SK-N-SH treated with all-trans-retinoic acid at 6 μM for 48 hours (cell line): ENCODE measurements around the gene POLR3A.

Experiments used
- ATAC-seq: fragments of 200-7000 bp; cut with Tn5 transposase; 3 replicates; pipeline ENCODE4 v1.9.1; 2020; ENCODE audit warnings: mild to moderate bottlenecking, moderate library complexity
- ARNTL ChIP-seq: fragments of 450-650 bp; formaldehyde crosslinking; IDR thresholded peaks from 2 replicates; pipeline ENCODE4 v1.5.0; 2020; ENCODE audit warnings: low read depth, mild to moderate bottlenecking, moderate library complexity, borderline replicate concordance
- BACH2 ChIP-seq: fragments of 250-450 bp; sonication (Bioruptor Pico); IDR thresholded peaks from 2 replicates; pipeline ENCODE4 v1.9.0; 2021; ENCODE audit warnings: mild to moderate bottlenecking, borderline replicate concordance
- CREB5 ChIP-seq: fragments of 250-450 bp; sonication (Bioruptor Pico); IDR thresholded peaks from 2 replicates; pipeline ENCODE4 v1.5.1; 2020; ENCODE audit warnings: low read depth, mild to moderate bottlenecking, moderate library complexity
- CSDC2 ChIP-seq: fragments of 250-450 bp; sonication (Bioruptor Pico); IDR thresholded peaks from 2 replicates; pipeline ENCODE4 v1.5.0; 2020; ENCODE audit warnings: mild to moderate bottlenecking, moderate library complexity
- CSRNP3 ChIP-seq: fragments of 250-450 bp; sonication (Bioruptor Pico); IDR thresholded peaks from 2 replicates; pipeline ENCODE4 v1.5.1; 2021; ENCODE audit warnings: mild to moderate bottlenecking, moderate library complexity
- ESRRG ChIP-seq: fragments of 250-450 bp; sonication (Bioruptor Pico); IDR thresholded peaks from 2 replicates; pipeline ENCODE4 v1.6.1; 2021; ENCODE audit warnings: mild to moderate bottlenecking
- OSR1 ChIP-seq: fragments of 250-450 bp; sonication (Bioruptor Pico); IDR thresholded peaks from 2 replicates; pipeline ENCODE4 v1.8.0; 2022; ENCODE audit warnings: moderate library complexity, mild to moderate bottlenecking, inconsistent platforms
- PATZ1 ChIP-seq: fragments of 250-450 bp; sonication (Bioruptor Pico); IDR thresholded peaks from 2 replicates; pipeline ENCODE4 v1.8.0; 2020; ENCODE audit warnings: mild to moderate bottlenecking, moderate library complexity, borderline replicate concordance
- POU6F1 ChIP-seq: fragments of 250-450 bp; sonication (Bioruptor Pico); IDR thresholded peaks from 2 replicates; pipeline ENCODE4 v1.8.0; 2021; ENCODE audit warnings: low read depth, mild to moderate bottlenecking, moderate library complexity, borderline replicate concordance
- RARB ChIP-seq: fragments of 250-450 bp; sonication (Bioruptor Pico); IDR thresholded peaks from 2 replicates; pipeline ENCODE4 v1.8.0; 2021; ENCODE audit warnings: mild to moderate bottlenecking, moderate library complexity
- TCF4 ChIP-seq: fragments of 250-450 bp; sonication (Bioruptor Pico); IDR thresholded peaks from 2 replicates; pipeline ENCODE4 v1.8.0; 2021; ENCODE audit warnings: mild to moderate bottlenecking, moderate library complexity, borderline replicate concordance
- TSHZ2 ChIP-seq: fragments of 250-450 bp; sonication (Bioruptor Pico); IDR thresholded peaks from 2 replicates; pipeline ENCODE4 v1.5.0; 2020; ENCODE audit warnings: mild to moderate bottlenecking, moderate library complexity
- ZC3H10 ChIP-seq: fragments of 250-450 bp; sonication (Bioruptor Pico); IDR thresholded peaks from 2 replicates; pipeline ENCODE4 v1.5.1; 2021; ENCODE audit warnings: mild to moderate bottlenecking, moderate library complexity
- ZFP3 ChIP-seq: fragments of 250-450 bp; sonication (Bioruptor Pico); IDR thresholded peaks from 2 replicates; pipeline ENCODE4 v1.5.0; 2020; ENCODE audit warnings: mild to moderate bottlenecking, moderate library complexity

POLR3A gene

GRCh38 chr10:77925795-77926565 lies 103.3 kb downstream of the POLR3A start (continued):
- TF ChIP-seq OSR1 (CRISPR knock-in tag) (no peak), CREB5 (no peak)
- TF ChIP-seq, all 23 proteins: peak for 0

- ATAC-seq = peak; percentile 74
- TF ChIP-seq TCF4 (no peak), ZC3H10 (CRISPR knock-in tag) (no peak), ARNTL (no peak), TSHZ2 (CRISPR knock-in tag) (peak; percentile 14; the same call in 1 of the 2 replicates), RARB (CRISPR knock-in tag) (no peak), ZFP3 (CRISPR knock-in tag) (no peak)
Measured at GRCh38 chr10:77925410-77925794, 103.9 kb downstream of the POLR3A start.

GRCh38 chr10:77922566-77923179 lies 106.6 kb downstream of the POLR3A start:
- no peak for TF ChIP-seq PATZ1 (CRISPR knock-in tag)
- no peak for TF ChIP-seq POU6F1 (CRISPR knock-in tag)
- TF ChIP-seq BACH2 (CRISPR knock-in tag) = no peak
- no peak for TF ChIP-seq ESRRG
- TF ChIP-seq TCF4 = no peak
- no peak for TF ChIP-seq CSRNP3 (CRISPR knock-in tag)
- no peak for TF ChIP-seq TSHZ2 (CRISPR knock-in tag)
- TF ChIP-seq RARB (CRISPR knock-in tag) = no peak
- no peak for TF ChIP-seq CSDC2 (CRISPR knock-in tag)
- no peak for ATAC-seq
